NCI-H1436 (cell line): ENCODE data around the gene USP12.
"Not testable (repeated sequence)": the region's sequence is repeated elsewhere in the genome, so short reads cannot be mapped to it uniquely, and the experiment has no call there.

Experiments
- DNase-seq: peaks from one replicate; lab custom pipeline; 2025; lab: John Stamatoyannopoulos, UW

USP12 gene

DNA sequence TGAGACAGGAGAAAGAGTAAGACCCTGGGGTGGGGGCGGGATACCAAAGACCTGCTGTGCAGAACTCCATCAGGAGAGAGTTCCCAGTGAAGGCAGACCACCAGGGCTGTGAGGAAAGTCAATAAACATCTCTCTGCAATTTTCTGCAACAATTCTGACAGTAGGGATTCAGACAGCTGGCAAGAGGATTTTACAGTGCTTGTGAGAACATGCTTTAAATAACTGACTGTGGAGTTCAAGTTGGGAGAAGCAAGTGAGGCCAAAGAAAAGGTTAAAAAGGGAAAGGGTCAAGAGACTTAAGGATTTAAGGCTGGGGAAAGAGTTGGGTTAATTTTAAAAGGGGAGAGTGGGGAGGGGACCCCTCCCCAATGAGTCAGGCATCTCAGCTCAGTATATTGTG lies 98.4 kb downstream of the USP12 start:
- DNase-seq, result no peak

DNA sequence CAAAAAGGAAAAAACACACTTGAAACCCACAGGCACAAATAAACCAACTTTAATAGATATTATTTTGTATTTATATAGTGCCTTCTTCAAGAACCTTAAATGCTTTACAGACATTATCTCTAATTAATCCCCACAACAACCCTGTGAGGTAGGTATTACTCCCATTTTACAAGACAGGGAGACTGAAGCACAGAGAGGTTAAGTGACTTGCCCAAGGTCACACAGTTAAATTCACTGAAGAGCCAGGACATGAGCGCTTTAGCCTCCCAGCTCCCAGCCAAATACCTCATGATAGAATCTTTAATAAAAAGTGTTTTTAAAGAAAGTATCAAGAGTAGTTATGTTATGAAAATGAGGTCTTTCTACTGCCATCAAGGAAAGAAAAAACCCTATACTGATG lies 105.5 kb downstream of the USP12 start:
- DNase-seq, result not testable (repeated sequence)

DNA sequence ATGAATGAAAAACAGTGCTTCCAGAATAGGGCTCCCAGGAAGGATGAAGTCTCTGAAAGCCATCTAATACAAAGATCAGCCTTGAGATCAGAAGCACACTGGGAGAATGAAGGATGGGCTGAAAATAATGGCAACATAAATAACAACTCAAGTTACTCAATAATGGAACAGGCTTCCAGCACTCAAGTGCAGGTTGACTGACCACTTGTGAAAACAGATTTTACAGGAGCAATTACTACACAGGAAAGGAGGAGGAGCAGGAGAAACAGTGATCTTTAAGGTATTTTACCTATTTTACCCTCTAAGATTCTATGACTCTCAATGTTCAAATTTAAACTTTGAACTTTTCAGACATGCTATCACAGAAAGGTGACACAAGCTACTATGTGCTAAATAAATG lies 106.0 kb downstream of the USP12 start:
- no peak for DNase-seq

DNA sequence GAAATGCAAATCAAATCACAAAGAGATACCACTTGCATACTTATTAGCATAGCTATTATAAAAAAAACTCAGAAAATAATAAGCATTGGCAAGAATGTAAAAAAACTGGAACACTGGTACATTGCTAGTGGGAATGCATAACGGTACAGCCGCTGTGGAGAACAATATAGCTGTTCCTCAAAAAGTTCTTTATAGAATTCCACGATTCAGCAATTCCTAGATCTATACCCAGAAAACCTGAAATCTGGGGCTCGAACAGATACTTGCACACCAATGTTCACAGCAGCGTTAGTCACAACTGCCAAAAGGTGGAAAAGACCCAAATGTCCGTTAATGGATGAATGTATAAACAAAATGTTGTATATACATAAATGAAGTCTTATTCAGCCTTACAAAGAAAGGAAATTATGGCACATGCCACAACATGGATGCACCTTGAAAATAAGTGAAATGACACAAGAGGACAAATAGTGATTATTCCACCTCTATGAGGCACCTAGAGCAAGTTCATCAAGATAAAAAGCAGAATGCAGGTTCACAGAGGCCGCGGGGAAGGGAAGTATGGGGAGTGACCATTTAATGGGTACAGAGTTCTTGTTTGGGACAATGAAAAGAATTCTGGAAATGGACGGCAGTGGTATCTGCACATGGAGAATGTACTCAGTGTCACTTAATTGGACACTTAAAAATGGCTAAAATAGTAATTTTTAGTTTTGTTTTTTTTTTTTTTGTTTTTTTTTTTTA lies 107.2 kb downstream of the USP12 start:
- no peak for DNase-seq

DNA sequence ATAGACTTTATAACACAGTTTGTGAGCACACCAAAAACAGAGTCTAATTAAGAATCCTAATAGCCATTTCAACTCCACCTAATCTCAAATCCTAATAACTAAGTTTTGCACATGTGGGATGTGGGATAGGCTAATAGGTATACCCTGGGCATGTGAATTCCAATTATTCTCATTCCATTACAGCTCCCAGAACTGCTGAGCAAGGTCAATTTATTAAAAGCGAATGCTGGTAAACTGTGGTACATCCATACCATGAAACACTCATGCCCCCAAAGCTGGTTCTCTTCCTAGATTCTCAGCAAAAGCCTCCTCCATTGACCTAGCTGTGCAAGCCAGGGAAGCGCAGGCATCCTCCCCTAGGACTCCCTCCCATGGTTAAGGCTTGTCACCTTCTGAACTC lies 113.8 kb downstream of the USP12 start:
- DNase-seq, result no peak

DNA sequence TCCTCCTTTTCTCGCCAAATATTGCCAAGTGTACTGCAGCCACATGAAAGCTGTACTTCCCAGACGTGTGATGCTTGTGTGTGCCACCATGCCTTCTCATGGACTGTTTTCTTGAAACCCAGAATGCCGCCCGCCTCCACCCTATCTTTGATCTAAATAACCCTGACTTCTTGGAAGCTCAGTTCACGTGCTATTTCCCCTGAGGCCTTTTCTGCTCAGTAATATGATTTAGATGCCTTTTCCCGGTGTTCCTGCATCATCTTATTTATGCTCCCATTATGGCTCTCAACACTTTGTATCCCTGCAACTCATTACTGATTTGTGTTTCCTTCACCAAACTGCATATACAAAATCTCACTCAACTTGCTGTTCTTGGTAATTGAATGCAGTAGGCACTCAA lies 116.1 kb downstream of the USP12 start:
- no peak for DNase-seq

DNA sequence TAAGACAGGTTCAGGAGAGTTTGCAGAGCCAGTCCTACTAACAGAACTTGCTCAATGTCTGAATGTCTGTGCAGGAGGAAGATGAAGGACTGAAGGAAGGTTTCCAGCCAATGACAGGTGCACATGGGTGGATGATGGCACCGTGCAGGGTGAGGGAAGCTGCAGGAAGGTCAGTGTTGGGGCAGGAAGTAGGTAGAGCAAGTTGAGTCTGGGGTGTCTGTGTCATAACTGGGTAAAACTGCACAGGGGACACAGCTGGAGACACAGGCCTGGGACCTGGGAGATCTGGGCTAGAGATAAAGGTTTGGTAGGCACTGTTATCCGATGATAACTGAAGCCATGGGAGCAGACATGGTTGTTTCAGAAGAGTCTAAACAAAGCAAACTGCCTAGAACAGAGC lies 116.9 kb downstream of the USP12 start:
- no peak for DNase-seq

DNA sequence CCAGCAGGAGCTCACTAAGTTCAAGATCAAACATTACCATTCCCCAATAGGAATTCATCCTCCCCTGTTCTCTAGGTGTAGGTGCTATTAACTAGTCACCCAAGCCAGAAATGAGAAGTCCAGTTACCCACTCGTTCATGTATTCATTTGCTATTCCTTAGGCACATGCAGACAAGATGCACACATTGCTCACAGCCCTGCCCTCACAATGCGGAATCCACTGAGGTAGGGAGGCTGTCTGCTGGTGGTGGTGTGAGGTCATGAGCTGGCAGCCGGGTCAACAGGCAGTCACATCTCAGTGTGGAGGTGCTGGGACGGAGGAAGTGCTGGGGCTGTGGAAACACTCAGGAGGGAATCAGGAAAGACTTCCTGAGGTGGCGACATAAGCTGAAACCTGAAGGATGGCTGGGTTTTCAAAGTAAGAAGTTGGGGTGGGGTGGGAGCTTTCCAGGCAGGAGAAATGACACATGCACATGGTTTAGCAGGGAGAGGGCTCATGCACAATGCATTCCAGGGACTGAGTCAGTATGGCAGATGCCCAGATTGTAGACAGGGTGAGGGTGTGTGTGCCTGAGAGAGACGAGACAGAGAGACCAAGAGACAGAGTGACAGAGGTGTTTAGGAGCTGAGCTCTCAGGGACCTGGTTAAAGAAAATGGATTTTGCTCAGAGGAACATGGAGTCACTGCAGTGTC lies 117.6 kb downstream of the USP12 start:
- DNase-seq, result no peak

DNA sequence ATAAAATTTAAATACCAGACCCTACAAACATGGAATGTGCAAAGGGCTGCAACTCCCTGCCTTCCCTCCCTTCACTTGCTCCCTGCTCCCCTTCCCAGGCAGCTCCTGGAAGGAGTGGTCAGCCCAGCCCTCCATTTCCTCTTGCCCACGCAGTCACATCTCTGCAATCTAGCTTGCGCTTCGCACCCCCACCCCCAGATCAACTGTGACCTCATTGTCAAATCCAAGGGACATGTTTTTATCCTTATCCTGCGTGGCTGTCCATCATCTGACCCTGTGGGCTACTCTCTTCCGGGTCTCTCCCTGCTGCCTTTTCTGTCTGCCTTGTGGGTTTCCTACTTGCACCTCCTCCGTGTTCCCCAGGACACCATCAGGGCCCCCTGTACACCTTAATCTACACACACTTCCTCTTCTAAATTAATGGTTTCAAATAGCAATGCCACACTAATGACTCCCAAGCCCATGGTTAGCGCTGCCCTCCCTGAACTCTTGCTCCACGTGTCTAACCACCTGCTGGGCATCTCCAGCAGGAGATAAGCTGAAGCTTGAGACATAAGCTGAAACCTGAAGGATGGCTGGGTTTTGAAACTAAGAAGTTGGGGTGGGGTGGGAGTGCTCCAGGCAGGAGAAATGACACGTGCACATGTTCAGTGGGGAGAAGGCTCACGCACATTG lies 118.3 kb downstream of the USP12 start:
- no peak for DNase-seq

DNA sequence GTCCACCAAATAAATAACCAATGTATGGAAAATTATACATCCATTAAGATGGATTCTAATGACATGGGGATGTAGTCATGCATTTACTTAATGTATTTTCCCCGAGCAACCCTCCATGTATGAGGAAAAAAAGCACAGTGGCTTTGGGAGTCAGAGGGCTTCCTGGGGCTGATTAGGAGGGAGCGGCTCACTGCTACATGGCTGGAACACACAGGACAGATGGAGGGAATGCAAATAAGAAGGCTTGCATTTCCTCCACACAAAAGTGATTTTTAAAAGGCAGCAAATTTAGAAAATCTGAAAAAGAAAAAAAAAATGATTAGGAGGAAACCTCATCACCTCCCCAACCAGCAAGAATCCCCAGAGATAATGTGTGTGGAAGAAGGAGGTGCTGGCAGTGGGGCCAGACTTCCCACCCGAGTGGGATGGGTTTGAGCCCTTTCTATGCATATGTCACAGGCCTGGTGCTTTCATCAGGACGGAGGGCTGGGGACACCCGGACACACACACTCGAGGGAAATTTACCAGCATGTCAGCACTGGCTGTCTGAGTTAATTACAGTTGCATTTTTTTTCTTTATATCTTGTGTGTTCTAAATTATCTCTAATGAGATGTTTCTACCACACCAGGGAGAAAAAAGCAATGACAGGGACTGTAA lies 118.9 kb downstream of the USP12 start:
- no peak for DNase-seq

DNA sequence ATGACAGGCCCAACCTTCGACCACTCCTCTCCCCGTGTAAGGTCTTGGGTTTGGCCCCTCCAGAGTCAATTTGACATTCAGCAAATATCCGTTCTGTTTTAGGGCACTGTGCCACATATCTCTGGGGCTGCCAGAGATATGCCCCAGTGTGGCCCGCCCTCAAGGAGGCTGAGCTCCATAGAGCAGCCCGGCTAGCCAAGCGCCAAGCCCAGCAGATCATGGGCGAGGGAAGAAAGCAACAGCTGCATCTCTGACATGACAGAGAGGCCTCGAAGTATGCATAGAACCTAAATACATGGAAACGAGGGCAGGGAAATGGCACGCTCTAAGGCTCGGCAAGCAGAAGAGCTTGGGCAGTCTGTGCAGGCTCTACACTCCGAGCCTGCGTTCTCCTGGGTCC lies 124.5 kb downstream of the USP12 start:
- no peak for DNase-seq

DNA sequence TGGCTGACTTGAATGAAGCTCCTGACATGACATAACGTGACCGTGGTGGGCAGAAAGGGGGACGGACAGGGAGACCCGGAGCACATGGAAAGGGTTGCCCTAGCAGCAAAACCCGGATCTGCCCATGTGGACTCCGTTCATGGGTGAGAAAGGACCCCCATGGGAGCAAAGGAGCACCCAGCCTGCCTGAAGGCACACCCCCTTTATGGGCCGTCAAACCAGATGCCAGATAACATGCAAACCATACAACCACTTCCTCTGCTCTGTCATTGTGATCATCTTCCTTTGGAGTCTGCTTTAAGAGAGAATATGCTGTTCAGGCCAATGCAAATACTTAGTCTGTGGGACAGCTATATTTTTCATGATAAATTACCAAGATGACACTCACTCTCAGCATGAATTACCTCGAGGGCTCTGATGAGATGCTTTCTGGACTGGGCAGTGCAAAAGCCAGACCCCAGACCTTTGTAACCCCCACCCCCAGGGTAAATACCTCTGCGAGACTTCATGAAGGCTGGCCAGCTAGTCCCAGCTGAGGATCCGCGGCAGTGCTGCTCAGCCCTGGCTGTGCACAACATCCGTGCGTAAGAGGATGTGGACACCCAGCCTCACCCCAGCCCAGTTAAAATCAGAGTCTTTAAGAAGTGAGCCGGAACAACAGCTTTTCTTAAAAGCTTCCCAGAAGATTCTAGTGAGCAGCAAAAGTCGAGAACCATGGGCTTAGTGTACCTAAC lies 126.6 kb downstream of the USP12 start:
- DNase-seq, result no peak

DNA sequence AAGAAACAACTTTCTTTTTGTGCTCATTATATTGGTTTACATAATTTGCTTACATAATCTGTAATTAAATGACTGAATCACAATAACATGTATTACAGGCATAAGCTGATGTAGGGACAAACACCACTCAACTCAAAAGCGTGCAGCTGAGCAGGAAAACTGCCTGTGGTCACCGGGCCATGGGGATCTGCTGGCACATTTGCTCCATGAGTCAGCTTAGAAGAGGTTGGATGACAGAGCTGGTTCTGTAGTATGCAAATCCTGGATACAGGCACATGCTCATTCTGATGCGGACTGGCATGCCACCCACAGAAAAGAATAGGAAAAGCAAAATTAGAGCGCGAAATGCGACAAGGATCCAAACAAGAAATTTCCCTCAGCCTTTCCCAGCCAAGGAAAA lies 128.6 kb downstream of the USP12 start:
- DNase-seq, result no peak

DNA sequence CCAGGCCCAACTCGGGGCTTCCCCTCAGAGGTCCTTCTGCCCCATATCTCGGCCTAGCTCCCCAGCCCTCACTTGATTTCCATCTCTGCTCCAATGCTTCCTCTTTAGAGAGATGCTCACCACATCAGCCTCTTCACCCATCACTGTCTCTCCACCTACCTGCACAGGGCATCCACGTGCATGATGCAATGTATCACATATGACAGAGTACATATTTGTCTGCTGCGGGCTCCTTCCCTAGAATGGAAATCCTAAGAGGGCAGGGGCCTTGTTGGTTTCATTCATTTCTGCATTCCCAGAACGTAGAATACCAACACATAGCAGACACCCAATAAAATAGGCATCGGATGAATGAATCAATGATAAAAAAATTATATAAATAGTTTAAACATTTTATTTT lies 130.3 kb downstream of the USP12 start:
- DNase-seq, result no peak

DNA sequence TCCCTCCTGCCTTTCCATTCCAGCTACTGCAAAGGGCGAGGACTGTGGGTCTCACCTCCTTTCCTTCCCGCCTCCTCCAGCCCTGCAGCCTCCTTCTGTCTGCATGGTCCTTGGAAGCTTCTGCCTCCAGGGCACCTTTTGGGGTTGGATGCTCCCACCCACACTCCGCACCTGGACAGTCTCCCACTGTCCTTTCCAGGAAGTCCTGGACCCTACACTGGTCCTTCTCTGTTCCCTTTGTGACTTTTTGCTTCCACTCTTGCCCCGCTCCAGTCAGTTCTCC lies 130.8 kb downstream of the USP12 start:
- DNase-seq, result no peak

DNA sequence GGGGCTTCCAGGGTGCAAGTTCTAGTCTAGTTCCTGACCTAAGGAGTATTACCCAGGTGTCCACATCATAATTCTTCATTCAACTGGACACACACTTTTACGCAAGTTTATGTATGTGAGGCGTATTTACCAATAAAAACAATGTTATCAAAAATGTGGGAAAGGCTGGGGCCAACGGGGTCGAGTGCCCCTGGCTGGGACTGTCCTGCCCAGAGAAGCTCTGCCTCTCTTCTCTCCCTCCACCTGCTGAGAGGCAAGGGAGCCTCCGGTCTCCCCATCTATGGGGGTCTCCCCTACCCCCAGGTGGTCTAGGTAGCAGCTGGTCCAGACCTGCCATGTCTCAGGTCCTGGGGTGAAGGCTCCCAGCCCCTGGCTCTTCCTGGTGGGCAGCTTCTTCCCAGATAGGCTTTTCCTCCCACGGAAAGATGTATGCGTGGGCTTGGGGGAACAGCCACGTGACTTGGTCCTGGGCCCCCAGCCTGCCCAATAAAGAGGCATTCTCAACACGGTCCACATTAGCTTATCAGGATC lies 132.4 kb downstream of the USP12 start:
- no peak for DNase-seq

DNA sequence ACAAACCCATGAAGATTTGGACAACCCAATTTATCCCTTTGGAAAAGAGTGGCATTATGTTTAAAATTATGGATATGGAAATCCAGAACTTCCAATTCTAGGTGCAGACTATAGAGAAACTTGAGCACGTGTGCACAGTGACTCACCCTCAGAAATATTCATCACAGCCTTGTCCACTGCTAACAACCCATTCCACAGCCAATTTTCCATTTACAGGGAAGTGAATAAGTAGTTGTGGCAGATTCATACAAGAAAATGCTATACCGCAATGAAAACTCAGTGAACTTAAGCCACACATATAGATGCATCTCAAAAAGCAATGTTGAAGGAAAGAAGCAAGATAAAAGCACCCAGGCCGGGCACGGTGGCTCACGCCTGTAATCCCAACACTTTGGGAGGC lies 133.3 kb downstream of the USP12 start:
- DNase-seq, result no peak

DNA sequence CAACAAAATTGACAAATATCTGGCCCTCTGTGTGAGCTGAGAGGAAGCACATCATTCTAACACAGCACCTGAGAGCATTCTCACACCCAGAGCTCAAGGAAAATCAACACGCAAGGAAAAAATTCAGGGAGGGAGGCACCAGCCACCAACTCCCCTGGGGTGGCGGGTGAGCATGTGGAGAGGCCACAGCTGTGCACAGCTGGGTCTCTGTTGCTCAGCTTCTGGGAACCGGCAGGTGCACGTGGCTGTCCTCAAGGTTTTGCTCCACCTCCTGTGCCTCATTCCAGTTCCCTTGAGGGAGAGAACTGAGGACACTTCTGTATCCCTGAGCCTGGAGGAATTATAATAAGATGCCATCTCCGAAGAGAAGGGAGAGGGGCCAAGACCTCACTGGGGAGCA lies 134.0 kb downstream of the USP12 start:
- no peak for DNase-seq

DNA sequence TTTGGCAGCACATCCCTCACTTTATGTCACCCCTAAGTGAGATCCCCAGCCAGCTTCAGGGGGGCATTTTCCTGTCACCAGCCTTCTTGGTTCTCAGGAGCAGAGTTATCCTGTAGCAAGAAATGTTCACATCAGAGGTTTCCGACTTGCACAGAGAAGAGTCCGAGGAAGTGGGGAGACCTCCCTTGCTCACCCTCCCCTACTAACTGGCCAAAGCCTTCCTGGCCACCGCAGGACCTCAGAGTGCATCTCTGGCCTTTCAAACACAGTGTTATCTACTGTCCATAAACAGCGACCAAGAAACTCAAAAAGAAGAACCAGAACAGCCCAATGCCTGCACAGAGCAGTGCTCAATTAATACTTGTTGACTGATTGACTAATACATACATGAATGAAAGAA lies 134.4 kb downstream of the USP12 start:
- DNase-seq, result no peak

DNA sequence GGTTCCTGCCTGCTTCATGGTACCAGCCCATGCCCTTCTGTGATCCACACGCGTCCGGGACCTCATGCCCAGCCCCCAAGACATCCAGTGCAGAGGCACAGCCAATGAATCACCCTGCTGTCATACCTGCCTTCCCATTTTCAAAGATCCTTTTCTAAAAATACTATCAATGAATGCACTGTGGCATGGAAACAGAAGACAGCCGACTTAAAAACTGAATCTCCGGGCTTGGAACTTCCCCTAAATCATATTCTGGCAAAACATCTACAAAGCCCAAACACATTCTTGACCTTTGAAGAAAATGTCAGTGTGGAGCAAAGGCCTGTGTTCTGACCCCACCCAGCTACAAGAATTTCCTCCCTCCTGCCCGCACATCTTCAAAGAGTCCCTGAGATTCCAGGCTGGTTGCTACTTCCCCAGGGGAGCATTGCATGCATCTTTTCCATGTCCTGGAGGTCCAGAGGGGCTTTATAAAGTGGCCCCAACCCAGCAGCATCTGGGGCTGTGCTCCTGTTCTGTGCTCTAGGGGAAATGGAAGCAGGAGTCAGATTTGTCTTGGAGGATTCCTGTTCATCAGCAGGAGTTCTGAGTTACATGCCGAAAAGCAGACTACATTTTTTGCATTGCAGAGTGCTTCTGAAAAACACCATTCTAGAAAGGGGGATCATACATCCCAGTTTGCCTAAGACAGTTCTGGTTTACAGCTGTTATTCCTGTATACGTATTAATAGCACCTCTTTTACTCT lies 135.2 kb downstream of the USP12 start:
- DNase-seq, result no peak

DNA sequence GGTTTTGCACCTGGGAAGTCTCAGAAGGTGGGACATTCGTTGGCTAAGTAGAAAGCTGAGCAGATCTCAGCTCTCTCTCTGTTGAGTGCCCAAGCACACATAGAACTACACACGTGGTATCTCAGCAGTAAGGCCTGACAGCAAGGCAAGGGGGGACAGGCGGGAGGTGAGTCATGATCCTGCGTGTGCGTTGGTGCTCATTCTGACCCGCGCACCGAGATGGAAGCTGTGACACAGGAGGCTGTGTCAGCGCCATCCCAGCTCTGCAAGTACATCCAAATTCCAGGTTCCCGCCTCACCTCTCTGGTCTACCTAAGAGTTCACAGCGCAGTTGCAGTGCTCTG lies 135.7 kb downstream of the USP12 start:
- DNase-seq, result no peak
